Keratinocyte (primary cell): Measurements from ENCODE around the gene ATP7A. TPM values are rescaled to one million over a fixed set of nuclear protein-coding genes. Genes with fewer than 3 reads are reported as not detected.

Source experiments
- DNase-seq: peaks from one replicate; pipeline ENCODE4 v3.0.0-alpha.2; 2011; ENCODE audit warnings: low read depth, missing footprints, low spot score
- FAIRE-seq: peaks from 2 replicates; lab custom pipeline; 2011; peaks lifted over from hg19 to GRCh38; lab: Jason Lieb, UNC
- H2AFZ ChIP-seq: 2 replicates; pipeline ENCODE4 v1.6.0; 2012; ENCODE audit warnings: low read length, control low read depth, inconsistent platforms; ENCODE audit not compliant: control insufficient read depth
- H3K27ac ChIP-seq: 2 replicates; pipeline ENCODE4 v1.5.1; 2011; ENCODE audit warnings: low read length; ENCODE audit not compliant: control insufficient read depth, insufficient read depth
- H3K27me3 ChIP-seq: 3 replicates; pipeline ENCODE4 v1.6.0; 2011; ENCODE audit warnings: low read length; ENCODE audit not compliant: control insufficient read depth, insufficient read depth; ENCODE audit errors: extremely low read depth
- H3K36me3 ChIP-seq, 2 experiments: 2 replicates in 1 of 2; 3 replicates in 1 of 2; pipeline ENCODE4 v1.5.1; 2011; ENCODE audit warnings: low read length in 2 of 2, mild to moderate bottlenecking in 1 of 2; ENCODE audit not compliant: control insufficient read depth in 2 of 2, insufficient read depth in 2 of 2; ENCODE audit errors: extremely low read depth in 1 of 2
- H3K4me1 ChIP-seq: 3 replicates; pipeline ENCODE4 v1.5.1; 2011; ENCODE audit warnings: low read length; ENCODE audit not compliant: control insufficient read depth, insufficient read depth; ENCODE audit errors: extremely low read depth
- H3K4me2 ChIP-seq: 3 replicates; pipeline ENCODE4 v1.6.0; 2011; ENCODE audit warnings: low read depth, low read length; ENCODE audit not compliant: control insufficient read depth, insufficient read depth; ENCODE audit errors: extremely low read depth
- H3K4me3 ChIP-seq, 3 experiments: fragments of 200-600 bp in 1 of 3; sonication (generic) in 1 of 3; 2 replicates in 2 of 3; 3 replicates in 1 of 3; pipeline ENCODE4 v1.5.1; 2011 to 2016; ENCODE audit warnings: low read length in 3 of 3, mild to moderate bottlenecking in 3 of 3, control low read depth in 2 of 3, inconsistent platforms in 1 of 3, low read depth in 1 of 3, mixed read lengths in 1 of 3, mixed run types in 1 of 3, moderate library complexity in 1 of 3; ENCODE audit not compliant: control insufficient read depth in 2 of 3, insufficient read depth in 2 of 3; ENCODE audit errors: extremely low read depth in 1 of 3
- H3K79me2 ChIP-seq: 2 replicates; pipeline ENCODE4 v1.6.0; 2012; ENCODE audit warnings: low read length; ENCODE audit not compliant: control insufficient read depth, insufficient read depth
- H3K9ac ChIP-seq: 3 replicates; pipeline ENCODE4 v1.6.0; 2011; ENCODE audit warnings: low read length; ENCODE audit not compliant: control insufficient read depth, insufficient read depth; ENCODE audit errors: extremely low read depth
- H3K9me1 ChIP-seq: 3 replicates; pipeline ENCODE4 v1.6.0; 2011; ENCODE audit warnings: low read length; ENCODE audit not compliant: control insufficient read depth, insufficient read depth; ENCODE audit errors: extremely low read depth
- H3K9me3 ChIP-seq: 2 replicates; pipeline ENCODE4 v1.5.1; 2012; ENCODE audit warnings: low read depth, low read length; ENCODE audit not compliant: control insufficient read depth
- H4K20me1 ChIP-seq: 3 replicates; pipeline ENCODE4 v1.6.0; 2011; ENCODE audit warnings: low read length; ENCODE audit not compliant: control insufficient read depth, insufficient read depth; ENCODE audit errors: extremely low read depth
- EZH2 ChIP-seq: IDR thresholded peaks from one replicate; pipeline ENCODE4 v1.6.1; 2012; ENCODE audit warnings: inconsistent platforms, mild to moderate bottlenecking, low read length, moderate library complexity
- dilution Hi-C: fragments of 300-500 bp; cut with MboI; formaldehyde crosslinking; loops from one replicate; pipeline ENCODE4 v1.7.0; 2020; ENCODE audit warnings: low sequenced_read_pairs; ENCODE audit not compliant: extremely low pct_ligation_motif_present
- polyA plus RNA-seq, 5 experiments: library from polyadenylated mRNA; depleted of rRNA in 3 of 5; stranded (reverse) in 3 of 5; stranded (forward) in 1 of 5; unstranded in 1 of 5; fragments of >200 nt; gene quantifications; 1 replicate in 1 of 5; 2 replicates in 3 of 5; 3 replicates in 1 of 5; pipeline versions ENCODE4 v1.2.1 to v1.2.3, GENCODE V29; 2011 to 2012; ENCODE audit warnings: missing spikeins in 2 of 5, low read depth in 1 of 5, low replicate concordance in 1 of 5
- TF ChIP-seq, protein P1 (sequence below), 3 experiments: IDR thresholded peaks in 1 of 3; conservative IDR thresholded peaks in 1 of 3; optimal IDR thresholded peaks in 1 of 3; 2 replicates in 2 of 3; 3 replicates in 1 of 3; pipeline versions ENCODE3 to v1.5.1; 2011; ENCODE audit warnings: low read length in 3 of 3, mild to moderate bottlenecking in 3 of 3, moderate library complexity in 2 of 3, control low read depth in 1 of 3, inconsistent platforms in 1 of 3; ENCODE audit not compliant: insufficient read depth in 2 of 3; ENCODE audit errors: extremely low read depth in 1 of 3

ATP7A gene
- polyA plus RNA-seq, 1 donor (not counting 4 experiments of a cell fraction or from before 2014, with no cell fraction given) = 4.0 TPM

DNA sequence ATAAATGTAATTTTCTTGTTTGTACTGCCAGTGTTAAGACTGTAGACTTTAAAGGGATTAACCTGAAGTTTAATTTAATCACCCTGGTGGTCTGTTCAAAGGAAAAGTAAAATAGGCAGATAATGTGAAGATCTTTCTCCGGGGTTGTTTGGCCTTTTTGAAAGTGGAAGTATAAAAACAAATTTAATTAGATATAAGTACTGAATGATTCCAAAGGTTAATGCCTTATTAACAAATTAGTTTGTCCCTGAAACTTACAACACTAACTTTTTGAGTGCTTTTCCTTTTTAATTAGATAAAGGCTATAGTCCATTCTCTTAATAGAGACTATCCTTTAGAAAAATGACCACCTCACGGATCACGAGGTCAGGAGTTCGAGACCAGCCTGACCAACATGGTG lies 69.4 kb downstream of the ATP7A start:
- DNase-seq = no peak
- FAIRE-seq = no peak
- no peaks in the 10 kb centered on the region for H3K9me1 ChIP-seq
- H3K4me2 ChIP-seq = no peak overlapping the region
- H3K27ac ChIP-seq = no peak overlapping the region
- H3K4me1 ChIP-seq = no peaks in the 10 kb centered on the region
- no peak overlapping the region for H3K4me3 ChIP-seq
- dilution Hi-C loops = no loop called here
- H2AFZ ChIP-seq = no peak overlapping the region
- H3K9me3 ChIP-seq = no peaks in the 10 kb centered on the region
- H3K27me3 ChIP-seq = no peaks in the 10 kb centered on the region
- H3K79me2 ChIP-seq = no peaks in the 10 kb centered on the region
- no peaks in the 10 kb centered on the region for H4K20me1 ChIP-seq
- H3K9ac ChIP-seq = no peak overlapping the region
- TF ChIP-seq, protein P1, sequence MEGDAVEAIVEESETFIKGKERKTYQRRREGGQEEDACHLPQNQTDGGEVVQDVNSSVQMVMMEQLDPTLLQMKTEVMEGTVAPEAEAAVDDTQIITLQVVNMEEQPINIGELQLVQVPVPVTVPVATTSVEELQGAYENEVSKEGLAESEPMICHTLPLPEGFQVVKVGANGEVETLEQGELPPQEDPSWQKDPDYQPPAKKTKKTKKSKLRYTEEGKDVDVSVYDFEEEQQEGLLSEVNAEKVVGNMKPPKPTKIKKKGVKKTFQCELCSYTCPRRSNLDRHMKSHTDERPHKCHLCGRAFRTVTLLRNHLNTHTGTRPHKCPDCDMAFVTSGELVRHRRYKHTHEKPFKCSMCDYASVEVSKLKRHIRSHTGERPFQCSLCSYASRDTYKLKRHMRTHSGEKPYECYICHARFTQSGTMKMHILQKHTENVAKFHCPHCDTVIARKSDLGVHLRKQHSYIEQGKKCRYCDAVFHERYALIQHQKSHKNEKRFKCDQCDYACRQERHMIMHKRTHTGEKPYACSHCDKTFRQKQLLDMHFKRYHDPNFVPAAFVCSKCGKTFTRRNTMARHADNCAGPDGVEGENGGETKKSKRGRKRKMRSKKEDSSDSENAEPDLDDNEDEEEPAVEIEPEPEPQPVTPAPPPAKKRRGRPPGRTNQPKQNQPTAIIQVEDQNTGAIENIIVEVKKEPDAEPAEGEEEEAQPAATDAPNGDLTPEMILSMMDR (optimal IDR thresholded peaks at IDR 0.05 in 1 of 3, IDR thresholded peaks at IDR 0.05 in 1 of 3, conservative IDR thresholded peaks at IDR 0.05 in 1 of 3; ENCODE audit: extremely low read depth in 1 of 3, insufficient read depth in 2 of 3, low read length in 3 of 3) = no peak
- TF ChIP-seq EZH2 = no peak
- no peaks in the 10 kb centered on the region for H3K36me3 ChIP-seq

DNA sequence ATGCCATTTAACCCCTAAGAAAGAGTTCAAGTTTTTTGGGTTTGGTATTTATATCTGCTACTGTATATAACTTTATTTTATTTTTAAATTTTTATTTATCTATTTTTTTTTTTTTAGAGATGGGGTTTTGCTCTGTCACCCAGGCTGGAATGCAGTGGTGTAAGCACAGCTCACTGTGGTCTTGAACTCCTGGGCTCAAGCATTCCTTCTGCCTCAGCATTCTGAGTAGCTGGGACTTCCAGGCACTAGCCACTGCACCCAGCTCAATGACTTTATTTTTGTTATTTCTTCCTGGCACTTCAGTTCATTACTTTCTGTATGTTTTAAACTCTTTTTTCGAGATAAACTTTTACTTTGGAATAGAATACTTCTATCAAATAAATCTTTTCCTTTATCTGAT lies 101.4 kb downstream of the ATP7A start:
- no peak overlapping the region for H2AFZ ChIP-seq
- no peak overlapping the region for H3K27ac ChIP-seq
- H3K4me1 ChIP-seq = no peaks in the 10 kb centered on the region
- H3K4me2 ChIP-seq = no peak overlapping the region
- H3K79me2 ChIP-seq = no peaks in the 10 kb centered on the region
- no peaks in the 10 kb centered on the region for H3K36me3 ChIP-seq
- DNase-seq = no peak
- no peak overlapping the region for H3K9ac ChIP-seq
- H3K27me3 ChIP-seq = no peaks in the 10 kb centered on the region
- dilution Hi-C loops = no loop called here
- H3K9me3 ChIP-seq = no peaks in the 10 kb centered on the region
- no peaks in the 10 kb centered on the region for H4K20me1 ChIP-seq
- FAIRE-seq = no peak
- no peaks in the 10 kb centered on the region for H3K9me1 ChIP-seq
- no peak overlapping the region for H3K4me3 ChIP-seq
- no peak for TF ChIP-seq EZH2
- TF ChIP-seq, protein P1 (optimal IDR thresholded peaks at IDR 0.05 in 1 of 3, IDR thresholded peaks at IDR 0.05 in 1 of 3, conservative IDR thresholded peaks at IDR 0.05 in 1 of 3; ENCODE audit: extremely low read depth in 1 of 3, insufficient read depth in 2 of 3, low read length in 3 of 3) = no peak
